PC-9 (cell line): ENCODE measurements around the gene ZBTB18. TPM values are rescaled to one million over a fixed set of nuclear protein-coding genes. Genes with fewer than 3 reads are reported as not detected.

Experiments used
- BruUV-seq: library from RNA; stranded (reverse); fragments of 400-500 nt; replicated peaks from 2 replicates; lab custom pipeline; 2021; lab: Mats Ljungman, UMichigan
- CTCF ChIA-PET: fragments of 300-600 bp; sonication (Branson Sonifier 250); formaldehyde crosslinking; loops from one replicate; lab custom pipeline; 2022; ENCODE audit warnings: antibody characterized with exemption; lab: Charles Lee
- POLR2A ChIA-PET: fragments of 300-600 bp; sonication (Branson Sonifier 250); formaldehyde crosslinking; loops from one replicate; lab custom pipeline; 2022; ENCODE audit warnings: antibody characterized with exemption; ENCODE audit not compliant: unreplicated experiment; lab: Charles Lee
- DNase-seq, 2 experiments: peaks; one replicate each; pipeline versions ENCODE4 v3.0.0 to v3.0.0-alpha.2; 2015 to 2022; ENCODE audit warnings: mixed read lengths in 1 of 2
- H2AFZ ChIP-seq: fragments of 200-600 bp; sonication (generic); 2 replicates; pipeline ENCODE4 v1.8.1; 2017; ENCODE audit warnings: antibody characterized with exemption
- H3F3A ChIP-seq: fragments of 200-600 bp; sonication (generic); 2 replicates; pipeline ENCODE4 v1.8.1; 2017; ENCODE audit warnings: antibody characterized with exemption, mild to moderate bottlenecking, low read depth; ENCODE audit not compliant: insufficient read depth
- H3K27ac ChIP-seq: fragments of 200-600 bp; sonication (generic); 2 replicates; pipeline ENCODE4 v1.6.1; 2016; ENCODE audit warnings: mixed run types
- H3K27me3 ChIP-seq: fragments of 200-600 bp; sonication (generic); 2 replicates; pipeline ENCODE4 v1.6.1; 2016; ENCODE audit warnings: low read depth, mixed run types; ENCODE audit not compliant: insufficient read depth
- H3K36me3 ChIP-seq: fragments of 200-600 bp; sonication (generic); 2 replicates; pipeline ENCODE4 v1.6.1; 2016; ENCODE audit warnings: low read depth, mixed run types
- H3K4me1 ChIP-seq: fragments of 200-600 bp; sonication (generic); replicated peaks from 2 replicates; pipeline ENCODE4 v1.6.1; 2016; ENCODE audit warnings: mixed run types; ENCODE audit not compliant: insufficient read depth
- H3K4me2 ChIP-seq: fragments of 200-600 bp; sonication (generic); 2 replicates; pipeline ENCODE4 v1.6.1; 2017; ENCODE audit warnings: mixed run types
- H3K4me3 ChIP-seq: fragments of 200-600 bp; sonication (generic); 2 replicates; pipeline ENCODE4 v1.6.1; 2016; ENCODE audit warnings: mixed run types
- H3K79me2 ChIP-seq: fragments of 200-600 bp; sonication (generic); 2 replicates; pipeline ENCODE4 v1.6.1; 2017; ENCODE audit warnings: low read depth, mixed run types
- H3K9me2 ChIP-seq: fragments of 200-600 bp; sonication (generic); 2 replicates; pipeline ENCODE4 v1.8.1; 2017; ENCODE audit warnings: mild to moderate bottlenecking; ENCODE audit not compliant: insufficient read depth
- H3K9me3 ChIP-seq: fragments of 200-600 bp; sonication (generic); 2 replicates; pipeline ENCODE4 v1.8.1; 2016; ENCODE audit warnings: low read depth; ENCODE audit not compliant: insufficient read depth
- H4K20me1 ChIP-seq: fragments of 200-600 bp; sonication (generic); 2 replicates; pipeline ENCODE4 v1.8.1; 2017; ENCODE audit not compliant: insufficient read depth
- CTCF ChIP-seq: fragments of 200-600 bp; sonication (generic); conservative IDR thresholded peaks from 2 replicates; pipeline ENCODE4 v1.6.1; 2017; ENCODE audit warnings: mixed run types, antibody characterized with exemption, mild to moderate bottlenecking, moderate library complexity
- EZH2 ChIP-seq: fragments of 200-600 bp; sonication (generic); IDR thresholded peaks from 2 replicates; pipeline ENCODE4 v1.8.0; 2017; ENCODE audit warnings: antibody characterized with exemption, low read depth
- intact Hi-C: fragments of 100-400 bp; cut with micrococcal nuclease; formaldehyde crosslinking; loops from one replicate; pipeline ENCODE4 v1.10.0; 2022; ENCODE audit not compliant: unreplicated experiment
- total RNA-seq: library from RNA; stranded (reverse); gene quantifications from 2 replicates; pipeline ENCODE4 v1.2.3, GENCODE V29; 2021

Gene ZBTB18
- total RNA-seq, 1 experiment from 2014 or later, result 20.7 TPM

DNA sequence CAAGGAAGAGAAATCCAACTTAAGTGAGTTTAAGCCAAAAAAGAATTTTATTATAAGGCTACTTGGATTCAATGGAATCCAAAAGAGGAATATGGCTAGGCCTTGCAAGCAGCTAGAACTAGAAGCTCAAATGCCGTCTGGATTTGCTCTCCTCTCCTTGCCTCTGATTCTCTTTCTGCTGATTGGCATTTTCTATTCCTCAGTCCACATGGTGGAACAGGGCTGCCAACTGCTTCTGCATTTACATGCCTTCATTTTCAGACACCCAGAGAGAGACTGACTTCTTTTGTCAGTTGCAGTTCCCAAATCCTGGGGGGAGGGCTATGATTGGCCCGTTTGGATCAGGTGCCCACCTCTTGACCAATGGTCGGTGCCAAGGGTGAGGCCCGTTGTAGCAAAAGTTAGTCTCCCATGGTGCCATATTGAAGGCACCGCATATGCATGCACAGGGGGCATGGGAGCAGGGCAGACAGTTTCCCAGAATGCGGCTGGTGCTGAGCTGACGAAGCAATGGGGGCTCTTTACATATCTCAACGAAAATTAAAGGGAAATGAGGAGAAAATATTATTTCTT lies 18.3 kb downstream of the ZBTB18 start:
- no peaks in the 10 kb centered on the region for H3K79me2 ChIP-seq
- no TSS peak for BruUV-seq
- no peak overlapping the region for H3K4me3 ChIP-seq
- no peaks in the 10 kb centered on the region for H3K27me3 ChIP-seq
- no peak overlapping the region for H2AFZ ChIP-seq
- H3K36me3 ChIP-seq, result no peaks in the 10 kb centered on the region
- H3K27ac ChIP-seq, result no peak overlapping the region
- DNase-seq, result no peak
- no peaks in the 10 kb centered on the region for H3F3A ChIP-seq
- H3K4me1 ChIP-seq, result no peaks in the 10 kb centered on the region
- CTCF ChIA-PET, result no interaction called here
- H3K9me3 ChIP-seq, result no peaks in the 10 kb centered on the region; the same call in 1 of the 2 replicates
- intact Hi-C loops, result no loop called here
- no peaks in the 10 kb centered on the region for H4K20me1 ChIP-seq
- no peak for TF ChIP-seq CTCF
- TF ChIP-seq EZH2, result no peak
- POLR2A ChIA-PET, result no interaction called here
- H3K9me2 ChIP-seq, result no peaks in the 10 kb centered on the region
- H3K4me2 ChIP-seq, result no peak overlapping the region

GRCh38 chr1:244074559-244075171 lies 23.6 kb downstream of the ZBTB18 start:
- intact Hi-C loops, result no loop called here

DNA sequence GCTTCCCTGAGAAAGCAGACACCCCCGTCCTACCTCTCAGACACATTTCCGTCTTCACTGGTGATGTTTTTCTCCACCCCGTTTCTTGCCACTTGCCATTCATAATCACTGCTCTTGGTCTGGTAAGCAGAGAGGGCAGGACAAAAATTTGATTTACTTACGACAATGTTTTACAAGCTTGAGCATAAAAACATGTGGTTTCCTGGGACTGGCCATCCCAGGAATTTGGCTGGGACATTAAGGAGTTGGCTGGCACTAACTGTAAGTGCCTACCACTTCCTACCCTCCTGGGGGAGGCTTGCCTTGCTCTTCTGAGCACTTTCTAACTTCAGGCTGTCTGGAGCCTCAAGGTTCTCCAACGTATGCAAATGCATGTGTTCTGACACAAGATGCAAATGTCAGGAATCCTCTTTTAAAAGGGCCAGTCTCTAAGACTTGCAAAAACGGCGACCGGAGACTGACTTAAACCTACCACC lies 24.2 kb downstream of the ZBTB18 start:
- no peaks in the 10 kb centered on the region for H3K9me2 ChIP-seq
- H2AFZ ChIP-seq, result no peak overlapping the region
- no peaks in the 10 kb centered on the region for H3K9me3 ChIP-seq
- H3K27me3 ChIP-seq, result no peaks in the 10 kb centered on the region
- peaks cover 4% of the 10 kb centered on the region; the same call in 1 of the 2 replicates for H3F3A ChIP-seq
- intact Hi-C loops, result no loop called here
- no peak overlapping the region for H3K4me2 ChIP-seq
- ChIA-PET CTCF (no interaction called here), POLR2A (no interaction called here)
- BruUV-seq, result no TSS peak
- no peaks in the 10 kb centered on the region for H3K79me2 ChIP-seq
- no peak for DNase-seq
- TF ChIP-seq EZH2 (no peak), CTCF (no peak)
- H4K20me1 ChIP-seq, result no peaks in the 10 kb centered on the region
- no peaks in the 10 kb centered on the region for H3K4me1 ChIP-seq
- H3K27ac ChIP-seq, result no peak overlapping the region
- H3K4me3 ChIP-seq, result no peak overlapping the region
- H3K36me3 ChIP-seq, result no peaks in the 10 kb centered on the region

More at GRCh38 chr1:244074559-244075171, 23.6 kb downstream of the ZBTB18 start:
- Histone ChIP-seq H3K36me3 (no peaks in the 10 kb centered on the region), H3K9me2 (no peaks in the 10 kb centered on the region), H4K20me1 (no peaks in the 10 kb centered on the region), H3F3A (no peaks in the 10 kb centered on the region), H3K79me2 (no peaks in the 10 kb centered on the region), H2AFZ (no peak overlapping the region), H3K4me1 (no peaks in the 10 kb centered on the region), H3K27ac (no peak overlapping the region), H3K4me2 (no peak overlapping the region), H3K4me3 (no peak overlapping the region), H3K9me3 (no peaks in the 10 kb centered on the region), H3K27me3 (no peaks in the 10 kb centered on the region)
- CTCF ChIA-PET, result no interaction called here
- POLR2A ChIA-PET, result no interaction called here
- no TSS peak for BruUV-seq
- TF ChIP-seq CTCF (no peak), EZH2 (no peak)
- no peak for DNase-seq
